H9 (cell line): Measurements from ENCODE around the gene NOXA1. TPM values are rescaled to one million over a fixed set of nuclear protein-coding genes. Genes with fewer than 3 reads are reported as not detected.

Experiments
- DNase-seq: peaks from one replicate; pipeline ENCODE4 v3.0.0-alpha.2; 2017
- H2AFZ ChIP-seq: one replicate; pipeline ENCODE4 v1.6.1; 2013; ENCODE audit warnings: mild to moderate bottlenecking, low read length, control low read depth, moderate library complexity
- H2AK5ac ChIP-seq: 2 replicates; pipeline ENCODE4 v1.6.1; 2013; ENCODE audit warnings: low read length, control low read depth, mixed read lengths; ENCODE audit not compliant: insufficient read length
- H2BK120ac ChIP-seq: one replicate; pipeline ENCODE4 v1.6.1; 2013; ENCODE audit warnings: low read depth, mild to moderate bottlenecking, low read length, control low read depth, inconsistent platforms; ENCODE audit not compliant: poor library complexity, severe bottlenecking
- H2BK12ac ChIP-seq: 2 replicates; pipeline ENCODE4 v1.6.1; 2013; ENCODE audit warnings: low read length, control low read depth, mixed read lengths, low read depth; ENCODE audit not compliant: insufficient read length
- H2BK15ac ChIP-seq: 2 replicates; pipeline ENCODE4 v1.6.1; 2013; ENCODE audit warnings: low read depth, low read length, control low read depth
- H2BK20ac ChIP-seq: one replicate; pipeline ENCODE4 v1.6.1; 2013; ENCODE audit warnings: low read depth, mild to moderate bottlenecking, low read length, control low read depth, inconsistent platforms; ENCODE audit not compliant: poor library complexity, severe bottlenecking
- H2BK5ac ChIP-seq: 2 replicates; pipeline ENCODE4 v1.6.1; 2013; ENCODE audit warnings: low read length, control low read depth, mixed read lengths; ENCODE audit not compliant: insufficient read length
- H3K14ac ChIP-seq: 2 replicates; pipeline ENCODE4 v1.6.1; 2013; ENCODE audit warnings: low read length, control low read depth; ENCODE audit not compliant: insufficient read depth
- H3K18ac ChIP-seq: 2 replicates; pipeline ENCODE4 v1.6.1; 2013; ENCODE audit warnings: low read depth, mild to moderate bottlenecking, mixed read lengths, low read length, control low read depth; ENCODE audit not compliant: insufficient read length
- H3K23ac ChIP-seq: 2 replicates; pipeline ENCODE4 v1.6.1; 2013; ENCODE audit warnings: low read length, control low read depth, mixed read lengths, low read depth; ENCODE audit not compliant: insufficient read length
- H3K23me2 ChIP-seq: 2 replicates; pipeline ENCODE4 v1.6.1; 2013; ENCODE audit warnings: low read depth, mild to moderate bottlenecking, mixed read lengths, low read length, control low read depth; ENCODE audit not compliant: insufficient read length, poor library complexity, severe bottlenecking
- H3K27ac ChIP-seq: 2 replicates; pipeline ENCODE4 v1.5.1; 2013; ENCODE audit warnings: low read length, control low read depth, mixed read lengths, low read depth; ENCODE audit not compliant: insufficient read length
- H3K27me3 ChIP-seq: 2 replicates; pipeline ENCODE4 v1.6.1; 2013; ENCODE audit warnings: low read length, control low read depth, inconsistent platforms; ENCODE audit not compliant: insufficient read depth
- H3K4ac ChIP-seq: 2 replicates; pipeline ENCODE4 v1.6.1; 2013; ENCODE audit warnings: low read depth, mild to moderate bottlenecking, control low read depth, inconsistent platforms, low read length, moderate library complexity
- H3K4me1 ChIP-seq: 2 replicates; pipeline ENCODE4 v1.6.1; 2013; ENCODE audit warnings: low read length, control low read depth, inconsistent platforms; ENCODE audit not compliant: insufficient read depth
- H3K4me2 ChIP-seq: 2 replicates; pipeline ENCODE4 v1.6.1; 2013; ENCODE audit warnings: low read length, control low read depth, mixed read lengths; ENCODE audit not compliant: insufficient read length, insufficient read depth
- H3K56ac ChIP-seq: 2 replicates; pipeline ENCODE4 v1.6.1; 2013; ENCODE audit warnings: low read depth, mild to moderate bottlenecking, mixed read lengths, low read length, control low read depth; ENCODE audit not compliant: insufficient read length
- H3K79me1 ChIP-seq: 2 replicates; pipeline ENCODE4 v1.6.1; 2013; ENCODE audit warnings: low read depth, mild to moderate bottlenecking, moderate library complexity, low read length, control low read depth, inconsistent platforms; ENCODE audit not compliant: insufficient read depth, poor library complexity, severe bottlenecking
- H3K79me2 ChIP-seq: 2 replicates; pipeline ENCODE4 v1.6.1; 2013; ENCODE audit warnings: low read length, control low read depth, inconsistent platforms; ENCODE audit not compliant: insufficient read depth
- H3K9ac ChIP-seq: 2 replicates; pipeline ENCODE4 v1.6.1; 2013; ENCODE audit warnings: low read length, control low read depth, mixed read lengths; ENCODE audit not compliant: insufficient read length; ENCODE audit errors: extremely low read depth
- H3K9me3 ChIP-seq: one replicate; pipeline ENCODE4 v1.6.1; 2013; ENCODE audit warnings: low read depth, low read length, inconsistent platforms; ENCODE audit not compliant: control insufficient read depth
- H3T11ph ChIP-seq: one replicate; pipeline ENCODE4 v1.6.1; 2013; ENCODE audit warnings: mild to moderate bottlenecking, low read length, control low read depth, inconsistent platforms
- H4K20me1 ChIP-seq: one replicate; pipeline ENCODE4 v1.6.1; 2013; ENCODE audit not compliant: control insufficient read depth, insufficient read length, insufficient read depth
- H4K5ac ChIP-seq: 2 replicates; pipeline ENCODE4 v1.6.1; 2013; ENCODE audit warnings: low read depth, mild to moderate bottlenecking, mixed read lengths, low read length, control low read depth; ENCODE audit not compliant: insufficient read length
- H4K8ac ChIP-seq: replicated peaks from 2 replicates; pipeline ENCODE4 v1.6.1; 2013; ENCODE audit warnings: low read length, control low read depth, mixed read lengths, low read depth; ENCODE audit not compliant: insufficient read length
- H4K91ac ChIP-seq: 2 replicates; pipeline ENCODE4 v1.6.1; 2013; ENCODE audit warnings: low read depth, mild to moderate bottlenecking, moderate library complexity, mixed read lengths, low read length, control low read depth; ENCODE audit not compliant: insufficient read length
- H3K27ac Mint-ChIP-seq, 3 experiments: 2 replicates in 2 of 3; 3 replicates in 1 of 3; pipeline ENCODE4 v1.8.0; 2020 to 2021; ENCODE audit warnings: mixed read lengths in 3 of 3, mild to moderate bottlenecking in 1 of 3, moderate library complexity in 1 of 3
- H3K27me3 Mint-ChIP-seq: 2 replicates; pipeline ENCODE4 v1.8.0; 2021; ENCODE audit warnings: low read depth, mild to moderate bottlenecking, moderate library complexity, mixed read lengths
- H3K36me3 Mint-ChIP-seq, 3 experiments: 2 replicates in 2 of 3; 3 replicates in 1 of 3; pipeline ENCODE4 v1.8.0; 2020 to 2021; ENCODE audit warnings: low read depth in 3 of 3, mixed read lengths in 3 of 3; ENCODE audit not compliant: insufficient read depth in 1 of 3
- H3K4me1 Mint-ChIP-seq, 2 experiments: 2 replicates each; pipeline ENCODE4 v1.8.0; 2020; ENCODE audit warnings: mixed read lengths in 2 of 2
- H3K4me3 Mint-ChIP-seq, 2 experiments: 2 replicates in 1 of 2; 3 replicates in 1 of 2; pipeline ENCODE4 v1.8.0; 2020 to 2021; ENCODE audit warnings: mild to moderate bottlenecking in 2 of 2, mixed read lengths in 2 of 2, moderate library complexity in 1 of 2
- H3K9me3 Mint-ChIP-seq, 2 experiments: 2 replicates in 1 of 2; 3 replicates in 1 of 2; pipeline ENCODE4 v1.8.0; 2020; ENCODE audit warnings: mild to moderate bottlenecking in 2 of 2, mixed read lengths in 2 of 2, moderate library complexity in 1 of 2
- WGBS: extraction: QIAGEN DNeasy Blood & Tissue Kit; methylation state at CpG from one replicate; pipeline ENCODE4 v1.1.7; 2013; ENCODE audit warnings: missing lambda C conversion rate, low lambda C conversion rate, mixed read lengths; ENCODE audit not compliant: insufficient read length; ENCODE audit errors: extremely low coverage; 5-methylcytosine and 5-hydroxymethylcytosine counted together
- total RNA-seq: library from RNA; stranded (reverse); gene quantifications from 2 replicates; pipeline ENCODE4 v1.2.1, GENCODE V29; 2021
- TF ChIP-seq, protein P1 (sequence below): fragments of 200-600 bp; sonication (generic); conservative IDR thresholded peaks from 3 replicates; pipeline ENCODE4 v1.8.0; 2021; ENCODE audit warnings: antibody characterized with exemption, mild to moderate bottlenecking

Gene NOXA1
- total RNA-seq, 1 experiment from 2014 or later = 2.0 TPM

DNA sequence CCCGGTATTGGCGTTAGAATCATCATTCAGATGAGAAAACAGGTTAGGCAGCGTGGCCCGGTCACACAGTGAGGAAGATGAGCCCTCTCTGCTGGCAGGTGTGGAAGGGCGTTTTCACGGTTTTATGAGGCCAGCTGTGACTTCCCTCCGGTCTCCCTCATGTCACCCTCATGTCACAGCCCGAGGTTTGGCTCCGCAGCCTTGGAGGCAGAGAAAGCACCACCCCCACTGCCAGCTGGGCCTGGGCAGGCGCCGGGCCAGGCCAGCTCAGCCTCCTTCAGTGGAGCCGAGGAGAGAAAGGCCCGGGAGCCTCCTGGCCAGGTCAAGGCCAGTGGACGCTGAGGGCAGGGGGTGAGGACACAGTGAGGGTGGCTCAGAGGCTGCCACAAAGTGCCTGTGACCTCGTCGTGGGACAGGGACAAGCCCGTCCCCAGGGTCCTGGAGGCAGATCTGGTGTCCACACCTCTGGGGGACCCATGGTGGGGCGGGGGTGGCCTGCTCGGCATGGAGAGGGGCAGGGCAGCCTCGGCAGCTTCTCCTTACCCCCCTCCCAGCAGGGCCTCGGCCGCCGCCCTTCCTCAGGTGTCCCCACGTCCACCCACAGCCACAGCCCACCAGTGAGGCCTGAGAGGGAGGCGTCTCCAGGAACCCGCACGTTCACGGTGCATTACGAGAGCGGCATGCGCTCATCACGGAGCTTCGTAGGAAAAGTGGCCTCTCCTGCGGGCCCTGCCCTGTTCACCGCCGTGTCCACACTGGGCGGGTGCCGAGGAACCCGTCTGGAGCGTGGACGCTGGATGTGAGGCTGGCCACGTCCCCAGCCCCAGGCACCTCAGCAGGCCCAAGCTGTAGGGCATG lies 32.4 kb upstream of the NOXA1 start:
- Histone ChIP-seq H4K8ac (no peak overlapping the region), H3K27ac (no peak overlapping the region), H2AFZ (no peak overlapping the region), H3T11ph (no peak overlapping the region), H4K5ac (no peak overlapping the region), H2BK20ac (no peak overlapping the region), H2BK15ac (no peak overlapping the region), H2BK120ac (no peak overlapping the region), H4K91ac (no peak overlapping the region), H4K20me1 (no peaks in the 10 kb centered on the region), H3K27me3 (no peaks in the 10 kb centered on the region), H3K4ac (no peak overlapping the region), H3K18ac (no peak overlapping the region), H2AK5ac (no peak overlapping the region), H3K9me3 (no peaks in the 10 kb centered on the region), H3K14ac (no peak overlapping the region; the same call in 1 of the 2 replicates), H3K56ac (no peak overlapping the region), H3K79me1 (no peaks in the 10 kb centered on the region), H3K9ac (no peak overlapping the region), H3K79me2 (no peaks in the 10 kb centered on the region), H2BK5ac (no peak overlapping the region), H2BK12ac (no peak overlapping the region), H3K4me2 (no peak overlapping the region), H3K23ac (no peak overlapping the region), H3K23me2 (no peaks in the 10 kb centered on the region), H3K4me1 (no peaks in the 10 kb centered on the region)
- Mint-ChIP-seq H3K4me1 (no peaks in the 10 kb centered on the region), H3K27ac (no peak overlapping the region), H3K9me3 (no peaks in the 10 kb centered on the region), H3K27me3 (no peaks in the 10 kb centered on the region), H3K4me3 (no peak overlapping the region), H3K36me3 (peaks cover 0 to 7% (median 3%) of the 10 kb centered on the region in 3 experiments; a peak in 4 of 7 replicates)
- DNase-seq = no peak
- TF ChIP-seq, protein P1, sequence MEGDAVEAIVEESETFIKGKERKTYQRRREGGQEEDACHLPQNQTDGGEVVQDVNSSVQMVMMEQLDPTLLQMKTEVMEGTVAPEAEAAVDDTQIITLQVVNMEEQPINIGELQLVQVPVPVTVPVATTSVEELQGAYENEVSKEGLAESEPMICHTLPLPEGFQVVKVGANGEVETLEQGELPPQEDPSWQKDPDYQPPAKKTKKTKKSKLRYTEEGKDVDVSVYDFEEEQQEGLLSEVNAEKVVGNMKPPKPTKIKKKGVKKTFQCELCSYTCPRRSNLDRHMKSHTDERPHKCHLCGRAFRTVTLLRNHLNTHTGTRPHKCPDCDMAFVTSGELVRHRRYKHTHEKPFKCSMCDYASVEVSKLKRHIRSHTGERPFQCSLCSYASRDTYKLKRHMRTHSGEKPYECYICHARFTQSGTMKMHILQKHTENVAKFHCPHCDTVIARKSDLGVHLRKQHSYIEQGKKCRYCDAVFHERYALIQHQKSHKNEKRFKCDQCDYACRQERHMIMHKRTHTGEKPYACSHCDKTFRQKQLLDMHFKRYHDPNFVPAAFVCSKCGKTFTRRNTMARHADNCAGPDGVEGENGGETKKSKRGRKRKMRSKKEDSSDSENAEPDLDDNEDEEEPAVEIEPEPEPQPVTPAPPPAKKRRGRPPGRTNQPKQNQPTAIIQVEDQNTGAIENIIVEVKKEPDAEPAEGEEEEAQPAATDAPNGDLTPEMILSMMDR = no peak
- no CpG with 5 or more reads among the region's 42 CpGs for WGBS
